H1 (cell line): Measurements from ENCODE around the gene WDR64. TPM values are rescaled to one million over a fixed set of nuclear protein-coding genes. Genes with fewer than 3 reads are reported as not detected.

Source experiments
- ASH2L ChIP-seq: fragments of 200-600, 300-600 bp; sonication (generic); IDR thresholded peaks from one replicate; pipeline ENCODE4 v1.7.1; 2017; ENCODE audit warnings: low read length
- EZH2 ChIP-seq: fragments of 200-600 bp; sonication (generic); IDR thresholded peaks from 2 replicates; pipeline ENCODE4 v1.7.1; 2012; ENCODE audit warnings: low read depth, mild to moderate bottlenecking, moderate library complexity, low read length, inconsistent platforms; ENCODE audit not compliant: severe bottlenecking
- NRF1 ChIP-seq: IDR thresholded peaks from 2 replicates; pipeline ENCODE4 v1.6.1; 2011; ENCODE audit warnings: mild to moderate bottlenecking, low read depth, low read length, improper control_type of control experiment
- polyA plus RNA-seq, 7 experiments: library from polyadenylated mRNA; depleted of rRNA in 3 of 7; stranded (reverse) in 5 of 7; unstranded in 2 of 7; fragments of >200 nt in 5 of 7; fragments of 200-250 nt in 2 of 7; gene quantifications; 1 replicate in 5 of 7; 2 replicates in 1 of 7; 4 replicates in 1 of 7; pipeline versions ENCODE4 v1.2.1 to v1.2.3, GENCODE V29; 2011 to 2013; ENCODE audit warnings: missing spikeins in 2 of 7, mixed read lengths in 2 of 7
- total RNA-seq: library from RNA; stranded (reverse); fragmentation: NEBNext Ultra II Directional; extraction: Animal tissue kit (Norgen Biotek cat#: 25700); gene quantifications from 2 replicates; pipeline ENCODE4 v1.2.1, GENCODE V29; 2021
- TF ChIP-seq, protein P1 (sequence below): fragments of 300-600 bp; sonication (generic); IDR thresholded peaks from 2 replicates; pipeline ENCODE4 v1.7.1; 2012; ENCODE audit warnings: low read length, moderate library complexity, mild to moderate bottlenecking, inconsistent platforms; ENCODE audit not compliant: insufficient replicate concordance
- TF ChIP-seq, protein P2 (sequence below): IDR thresholded peaks from 2 replicates; pipeline ENCODE4 v1.6.1; 2011; ENCODE audit warnings: low read length, improper control_type of control experiment

Gene WDR64
- total and polyA plus RNA-seq, 2 of the 8 experiments (the other 6 are each of a cell fraction or from before 2014, with no cell fraction given), result 0.02 TPM; not detected in 1

DNA sequence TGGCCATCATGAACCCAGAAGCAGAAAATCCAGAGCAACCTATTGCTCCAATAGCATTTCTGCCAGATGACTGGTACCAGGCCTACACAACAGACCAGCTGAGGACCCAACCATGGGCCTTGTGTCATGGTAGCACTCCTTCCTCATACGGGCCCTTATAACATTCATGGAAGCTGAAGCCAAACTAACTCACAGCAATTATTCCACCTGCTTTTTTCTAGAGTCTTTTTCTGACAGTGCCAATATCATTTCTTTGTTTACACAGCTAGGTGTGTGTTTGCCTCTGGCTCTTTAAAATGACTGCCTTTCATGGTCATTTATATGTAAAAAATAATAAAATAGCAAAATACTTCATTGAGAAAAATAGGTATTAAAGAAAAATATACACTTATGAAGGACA lies 3.9 kb upstream of the WDR64 start (continued):
- TF ChIP-seq, protein P1, sequence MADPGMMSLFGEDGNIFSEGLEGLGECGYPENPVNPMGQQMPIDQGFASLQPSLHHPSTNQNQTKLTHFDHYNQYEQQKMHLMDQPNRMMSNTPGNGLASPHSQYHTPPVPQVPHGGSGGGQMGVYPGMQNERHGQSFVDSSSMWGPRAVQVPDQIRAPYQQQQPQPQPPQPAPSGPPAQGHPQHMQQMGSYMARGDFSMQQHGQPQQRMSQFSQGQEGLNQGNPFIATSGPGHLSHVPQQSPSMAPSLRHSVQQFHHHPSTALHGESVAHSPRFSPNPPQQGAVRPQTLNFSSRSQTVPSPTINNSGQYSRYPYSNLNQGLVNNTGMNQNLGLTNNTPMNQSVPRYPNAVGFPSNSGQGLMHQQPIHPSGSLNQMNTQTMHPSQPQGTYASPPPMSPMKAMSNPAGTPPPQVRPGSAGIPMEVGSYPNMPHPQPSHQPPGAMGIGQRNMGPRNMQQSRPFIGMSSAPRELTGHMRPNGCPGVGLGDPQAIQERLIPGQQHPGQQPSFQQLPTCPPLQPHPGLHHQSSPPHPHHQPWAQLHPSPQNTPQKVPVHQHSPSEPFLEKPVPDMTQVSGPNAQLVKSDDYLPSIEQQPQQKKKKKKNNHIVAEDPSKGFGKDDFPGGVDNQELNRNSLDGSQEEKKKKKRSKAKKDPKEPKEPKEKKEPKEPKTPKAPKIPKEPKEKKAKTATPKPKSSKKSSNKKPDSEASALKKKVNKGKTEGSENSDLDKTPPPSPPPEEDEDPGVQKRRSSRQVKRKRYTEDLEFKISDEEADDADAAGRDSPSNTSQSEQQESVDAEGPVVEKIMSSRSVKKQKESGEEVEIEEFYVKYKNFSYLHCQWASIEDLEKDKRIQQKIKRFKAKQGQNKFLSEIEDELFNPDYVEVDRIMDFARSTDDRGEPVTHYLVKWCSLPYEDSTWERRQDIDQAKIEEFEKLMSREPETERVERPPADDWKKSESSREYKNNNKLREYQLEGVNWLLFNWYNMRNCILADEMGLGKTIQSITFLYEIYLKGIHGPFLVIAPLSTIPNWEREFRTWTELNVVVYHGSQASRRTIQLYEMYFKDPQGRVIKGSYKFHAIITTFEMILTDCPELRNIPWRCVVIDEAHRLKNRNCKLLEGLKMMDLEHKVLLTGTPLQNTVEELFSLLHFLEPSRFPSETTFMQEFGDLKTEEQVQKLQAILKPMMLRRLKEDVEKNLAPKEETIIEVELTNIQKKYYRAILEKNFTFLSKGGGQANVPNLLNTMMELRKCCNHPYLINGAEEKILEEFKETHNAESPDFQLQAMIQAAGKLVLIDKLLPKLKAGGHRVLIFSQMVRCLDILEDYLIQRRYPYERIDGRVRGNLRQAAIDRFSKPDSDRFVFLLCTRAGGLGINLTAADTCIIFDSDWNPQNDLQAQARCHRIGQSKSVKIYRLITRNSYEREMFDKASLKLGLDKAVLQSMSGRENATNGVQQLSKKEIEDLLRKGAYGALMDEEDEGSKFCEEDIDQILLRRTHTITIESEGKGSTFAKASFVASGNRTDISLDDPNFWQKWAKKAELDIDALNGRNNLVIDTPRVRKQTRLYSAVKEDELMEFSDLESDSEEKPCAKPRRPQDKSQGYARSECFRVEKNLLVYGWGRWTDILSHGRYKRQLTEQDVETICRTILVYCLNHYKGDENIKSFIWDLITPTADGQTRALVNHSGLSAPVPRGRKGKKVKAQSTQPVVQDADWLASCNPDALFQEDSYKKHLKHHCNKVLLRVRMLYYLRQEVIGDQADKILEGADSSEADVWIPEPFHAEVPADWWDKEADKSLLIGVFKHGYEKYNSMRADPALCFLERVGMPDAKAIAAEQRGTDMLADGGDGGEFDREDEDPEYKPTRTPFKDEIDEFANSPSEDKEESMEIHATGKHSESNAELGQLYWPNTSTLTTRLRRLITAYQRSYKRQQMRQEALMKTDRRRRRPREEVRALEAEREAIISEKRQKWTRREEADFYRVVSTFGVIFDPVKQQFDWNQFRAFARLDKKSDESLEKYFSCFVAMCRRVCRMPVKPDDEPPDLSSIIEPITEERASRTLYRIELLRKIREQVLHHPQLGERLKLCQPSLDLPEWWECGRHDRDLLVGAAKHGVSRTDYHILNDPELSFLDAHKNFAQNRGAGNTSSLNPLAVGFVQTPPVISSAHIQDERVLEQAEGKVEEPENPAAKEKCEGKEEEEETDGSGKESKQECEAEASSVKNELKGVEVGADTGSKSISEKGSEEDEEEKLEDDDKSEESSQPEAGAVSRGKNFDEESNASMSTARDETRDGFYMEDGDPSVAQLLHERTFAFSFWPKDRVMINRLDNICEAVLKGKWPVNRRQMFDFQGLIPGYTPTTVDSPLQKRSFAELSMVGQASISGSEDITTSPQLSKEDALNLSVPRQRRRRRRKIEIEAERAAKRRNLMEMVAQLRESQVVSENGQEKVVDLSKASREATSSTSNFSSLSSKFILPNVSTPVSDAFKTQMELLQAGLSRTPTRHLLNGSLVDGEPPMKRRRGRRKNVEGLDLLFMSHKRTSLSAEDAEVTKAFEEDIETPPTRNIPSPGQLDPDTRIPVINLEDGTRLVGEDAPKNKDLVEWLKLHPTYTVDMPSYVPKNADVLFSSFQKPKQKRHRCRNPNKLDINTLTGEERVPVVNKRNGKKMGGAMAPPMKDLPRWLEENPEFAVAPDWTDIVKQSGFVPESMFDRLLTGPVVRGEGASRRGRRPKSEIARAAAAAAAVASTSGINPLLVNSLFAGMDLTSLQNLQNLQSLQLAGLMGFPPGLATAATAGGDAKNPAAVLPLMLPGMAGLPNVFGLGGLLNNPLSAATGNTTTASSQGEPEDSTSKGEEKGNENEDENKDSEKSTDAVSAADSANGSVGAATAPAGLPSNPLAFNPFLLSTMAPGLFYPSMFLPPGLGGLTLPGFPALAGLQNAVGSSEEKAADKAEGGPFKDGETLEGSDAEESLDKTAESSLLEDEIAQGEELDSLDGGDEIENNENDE, result no peak
- TF ChIP-seq, protein P2, sequence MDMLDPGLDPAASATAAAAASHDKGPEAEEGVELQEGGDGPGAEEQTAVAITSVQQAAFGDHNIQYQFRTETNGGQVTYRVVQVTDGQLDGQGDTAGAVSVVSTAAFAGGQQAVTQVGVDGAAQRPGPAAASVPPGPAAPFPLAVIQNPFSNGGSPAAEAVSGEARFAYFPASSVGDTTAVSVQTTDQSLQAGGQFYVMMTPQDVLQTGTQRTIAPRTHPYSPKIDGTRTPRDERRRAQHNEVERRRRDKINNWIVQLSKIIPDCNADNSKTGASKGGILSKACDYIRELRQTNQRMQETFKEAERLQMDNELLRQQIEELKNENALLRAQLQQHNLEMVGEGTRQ, result no peak
- TF ChIP-seq EZH2 (no peak), NRF1 (no peak), ASH2L (no peak)
